NCI-H748 treated with DMSO at 0.1 percent for 48 hours (cell line): ENCODE data around the gene SLC2A11.
A peak's percentile ranks its signal among the peaks of the same experiment; 100 is the strongest.
"Not testable (repeated sequence)": the region's sequence is repeated elsewhere in the genome, so short reads cannot be mapped to it uniquely, and the experiment has no call there.

ENCODE experiments used
- DNase-seq: peaks from one replicate; lab custom pipeline; 2025; lab: John Stamatoyannopoulos, UW

The SLC2A11 gene

DNA sequence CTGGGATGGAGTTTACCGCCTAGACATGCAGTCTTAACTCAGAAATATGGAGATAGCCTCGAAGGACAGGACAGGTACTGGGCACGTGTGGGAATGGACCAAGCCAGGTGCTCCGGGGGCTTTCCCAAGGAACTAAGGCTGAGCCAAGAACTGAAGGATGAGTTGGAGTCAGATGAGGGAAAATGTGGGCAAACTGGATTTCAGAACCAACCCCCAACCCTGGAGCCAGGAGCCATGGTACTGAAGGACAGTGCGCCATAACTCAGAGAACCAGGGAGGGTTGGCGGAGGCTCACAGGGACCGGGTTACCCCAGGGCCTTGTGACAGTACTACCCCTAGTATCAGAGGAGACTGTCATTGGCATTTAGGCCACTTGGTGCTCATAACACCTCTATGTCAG, 34.1 kb downstream of the SLC2A11 start:
- DNase-seq, result no peak

DNA sequence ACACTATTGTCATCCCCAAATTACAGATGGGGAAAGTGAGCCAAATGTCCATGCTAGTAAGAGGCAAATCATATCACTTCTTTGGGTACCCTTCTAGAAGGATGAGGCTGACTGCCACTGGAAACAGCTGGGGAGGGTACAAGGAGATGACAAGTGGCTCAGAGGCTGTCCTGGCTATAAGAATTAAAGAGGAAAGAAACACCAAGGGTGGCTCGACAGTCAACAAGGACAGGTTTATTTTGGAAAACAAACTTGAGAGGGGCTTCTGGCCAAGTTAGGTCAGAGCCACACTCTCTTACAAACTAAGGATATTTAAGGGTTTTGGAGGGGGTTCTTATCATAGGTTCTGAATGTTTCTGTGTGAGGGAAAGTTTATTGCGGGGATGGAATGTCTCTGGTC, 34.5 kb downstream of the SLC2A11 start:
- DNase-seq, result no peak

GRCh38 chr22:23892706-23893105, 35.0 kb downstream of the SLC2A11 start:
- no peak for DNase-seq

DNA sequence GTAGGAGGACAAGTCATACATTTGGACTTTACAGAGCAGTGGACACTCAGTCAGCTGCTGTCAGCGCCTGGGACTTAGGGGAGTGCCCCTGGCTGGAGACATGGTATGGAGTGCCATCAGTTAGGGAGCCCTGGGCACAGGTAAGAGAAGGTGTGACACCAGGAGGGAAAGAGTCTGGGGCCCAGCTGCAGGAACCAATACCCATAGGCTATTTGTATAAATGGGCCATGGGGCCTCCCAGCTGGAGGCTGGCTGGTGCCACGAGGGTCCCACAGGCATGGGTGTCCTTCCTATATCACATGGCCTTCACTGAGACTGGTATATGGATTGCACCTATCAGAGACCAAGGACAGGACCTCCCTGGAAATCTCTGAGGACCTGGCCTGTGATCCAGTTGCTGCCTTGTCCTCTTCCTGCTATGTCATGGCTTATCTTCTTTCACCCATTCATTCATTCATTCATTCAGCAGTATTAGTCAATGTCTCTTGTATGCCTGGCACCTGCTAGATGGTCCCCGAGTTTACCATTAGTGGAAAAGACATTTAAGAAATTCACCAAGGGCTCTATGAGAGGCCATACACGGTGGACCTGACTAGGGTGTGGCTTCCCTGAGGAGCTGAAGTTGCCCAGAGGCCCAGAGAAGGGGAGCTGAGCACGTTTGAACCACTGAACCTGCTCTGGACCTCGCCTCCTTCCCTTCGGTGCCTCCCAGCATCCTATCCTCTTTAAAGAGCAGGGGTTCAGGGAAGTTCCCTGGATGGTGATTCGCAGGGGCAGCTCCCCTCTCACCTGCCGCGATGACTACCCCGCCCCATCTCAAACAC, 35.7 kb downstream of the SLC2A11 start:
- no peak for DNase-seq

DNA sequence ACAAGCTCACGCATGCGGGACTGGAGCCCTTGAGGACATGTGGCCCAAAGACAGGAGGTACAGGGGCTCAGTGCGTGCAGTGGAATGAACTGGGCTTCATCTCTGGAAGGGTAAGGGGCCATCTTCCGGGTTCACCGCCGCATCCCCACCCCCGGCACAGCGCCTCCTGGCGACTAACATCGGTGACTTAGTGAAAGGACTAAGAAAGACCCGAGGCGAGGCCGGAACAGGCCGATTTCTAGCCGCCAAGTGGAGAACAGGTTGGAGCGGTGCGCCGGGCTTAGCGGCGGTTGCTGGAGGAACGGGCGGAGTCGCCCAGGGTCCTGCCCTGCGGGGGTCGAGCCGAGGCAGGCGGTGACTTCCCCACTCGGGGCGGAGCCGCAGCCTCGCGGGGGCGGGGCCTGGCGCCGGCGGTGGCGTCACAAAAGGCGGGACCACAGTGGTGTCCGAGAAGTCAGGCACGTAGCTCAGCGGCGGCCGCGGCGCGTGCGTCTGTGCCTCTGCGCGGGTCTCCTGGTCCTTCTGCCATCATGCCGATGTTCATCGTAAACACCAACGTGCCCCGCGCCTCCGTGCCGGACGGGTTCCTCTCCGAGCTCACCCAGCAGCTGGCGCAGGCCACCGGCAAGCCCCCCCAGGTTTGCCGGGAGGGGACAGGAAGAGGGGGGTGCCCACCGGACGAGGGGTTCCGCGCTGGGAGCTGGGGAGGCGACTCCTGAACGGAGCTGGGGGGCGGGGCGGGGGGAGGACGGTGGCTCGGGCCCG, 36.5 kb downstream of the SLC2A11 start, which contains the start of gene MIF:
MIF (plus strand) TSS at position 439 of the 765 bp plus-strand sequence; CDS start at position 531, 92 bp downstream.
- DNase-seq, result peak; percentile 77

DNA sequence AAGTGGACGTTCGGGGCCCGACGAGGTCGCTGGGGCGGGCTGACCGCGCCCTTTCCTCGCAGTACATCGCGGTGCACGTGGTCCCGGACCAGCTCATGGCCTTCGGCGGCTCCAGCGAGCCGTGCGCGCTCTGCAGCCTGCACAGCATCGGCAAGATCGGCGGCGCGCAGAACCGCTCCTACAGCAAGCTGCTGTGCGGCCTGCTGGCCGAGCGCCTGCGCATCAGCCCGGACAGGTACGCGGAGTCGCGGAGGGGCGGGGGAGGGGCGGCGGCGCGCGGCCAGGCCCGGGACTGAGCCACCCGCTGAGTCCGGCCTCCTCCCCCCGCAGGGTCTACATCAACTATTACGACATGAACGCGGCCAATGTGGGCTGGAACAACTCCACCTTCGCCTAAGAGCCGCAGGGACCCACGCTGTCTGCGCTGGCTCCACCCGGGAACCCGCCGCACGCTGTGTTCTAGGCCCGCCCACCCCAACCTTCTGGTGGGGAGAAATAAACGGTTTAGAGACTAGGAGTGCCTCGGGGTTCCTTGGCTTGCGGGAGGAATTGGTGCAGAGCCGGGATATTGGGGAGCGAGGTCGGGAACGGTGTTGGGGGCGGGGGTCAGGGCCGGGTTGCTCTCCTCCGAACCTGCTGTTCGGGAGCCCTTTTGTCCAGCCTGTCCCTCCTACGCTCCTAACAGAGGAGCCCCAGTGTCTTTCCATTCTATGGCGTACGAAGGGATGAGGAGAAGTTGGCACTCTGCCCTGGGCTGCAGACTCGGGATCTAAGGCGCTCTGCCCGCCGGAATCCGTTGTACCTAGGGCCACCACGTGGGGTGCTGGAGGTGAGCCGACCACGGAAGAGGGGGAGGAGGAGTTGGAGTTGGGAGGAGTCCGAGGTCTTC, 37.3 kb downstream of the SLC2A11 start:
- DNase-seq, result peak; percentile 9

DNA sequence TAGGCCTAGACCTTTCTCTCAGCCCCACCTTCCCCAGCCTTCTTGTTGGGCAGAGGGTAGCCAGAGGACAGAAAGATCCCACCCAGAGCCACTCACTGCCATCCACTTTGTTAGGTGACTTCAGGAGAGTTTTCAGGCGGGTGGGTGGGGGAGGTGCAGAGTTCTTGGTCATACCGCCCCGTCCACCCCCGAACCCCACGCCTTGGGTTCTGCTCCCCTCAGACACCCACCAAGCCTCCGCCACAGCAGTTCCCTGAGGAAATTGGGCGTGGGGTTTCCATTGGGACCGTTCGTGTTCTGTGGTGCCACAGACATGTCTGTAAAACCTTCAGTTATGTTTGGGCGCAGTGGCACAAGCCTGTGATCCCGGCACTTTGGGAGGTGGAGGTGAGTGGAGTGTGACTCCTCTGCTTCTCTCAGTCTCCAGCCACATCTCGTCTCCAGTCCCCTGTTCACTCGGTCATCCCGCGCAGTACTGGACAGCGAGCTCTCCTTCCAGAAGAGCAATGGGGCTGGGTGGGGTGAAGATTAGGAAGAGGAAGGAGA, 38.0 kb downstream of the SLC2A11 start:
- DNase-seq, result no peak

- no peak for DNase-seq
Measured at GRCh38 chr22:23896166-23896522, 38.5 kb downstream of the SLC2A11 start.

DNA sequence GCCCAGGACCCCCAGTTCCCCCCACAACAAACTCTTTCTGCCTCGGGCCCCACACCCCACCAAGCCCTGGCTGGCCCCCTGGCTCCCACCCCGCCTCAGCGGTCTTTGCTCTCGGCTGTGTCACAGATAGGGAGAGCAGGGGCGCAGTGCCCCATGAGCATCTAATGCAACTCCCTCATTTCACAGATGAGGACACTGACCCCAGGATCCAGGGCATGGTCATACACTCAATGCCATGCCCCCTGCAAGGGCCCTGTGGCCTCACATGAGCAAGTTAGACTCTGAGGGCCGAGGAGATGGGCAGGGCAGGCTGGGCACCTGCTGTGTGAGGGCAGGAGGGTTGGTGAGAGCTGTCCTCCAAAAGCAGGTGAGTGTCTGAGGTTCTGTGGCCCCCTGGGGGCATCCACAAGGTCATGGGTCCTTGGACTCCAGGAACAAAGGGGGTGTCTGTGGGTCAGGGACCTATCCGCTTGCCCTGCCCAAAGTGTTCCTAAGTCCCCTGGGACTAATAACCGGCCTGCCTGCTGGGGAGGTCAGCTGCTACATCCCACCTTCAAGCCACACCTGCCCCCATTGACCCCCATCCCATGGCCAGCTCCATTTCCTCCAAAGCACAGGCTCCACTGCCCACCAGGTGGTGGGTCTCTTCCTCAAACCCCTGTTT, 39.0 kb downstream of the SLC2A11 start:
- no peak for DNase-seq

GRCh38 chr22:23897320-23897719, 39.6 kb downstream of the SLC2A11 start:
- no peak for DNase-seq

- DNase-seq, result no peak
Measured at GRCh38 chr22:23898006-23898974, 40.6 kb downstream of the SLC2A11 start.

- DNase-seq, result no peak
Measured at GRCh38 chr22:23899042-23899745, 41.5 kb downstream of the SLC2A11 start.

DNA sequence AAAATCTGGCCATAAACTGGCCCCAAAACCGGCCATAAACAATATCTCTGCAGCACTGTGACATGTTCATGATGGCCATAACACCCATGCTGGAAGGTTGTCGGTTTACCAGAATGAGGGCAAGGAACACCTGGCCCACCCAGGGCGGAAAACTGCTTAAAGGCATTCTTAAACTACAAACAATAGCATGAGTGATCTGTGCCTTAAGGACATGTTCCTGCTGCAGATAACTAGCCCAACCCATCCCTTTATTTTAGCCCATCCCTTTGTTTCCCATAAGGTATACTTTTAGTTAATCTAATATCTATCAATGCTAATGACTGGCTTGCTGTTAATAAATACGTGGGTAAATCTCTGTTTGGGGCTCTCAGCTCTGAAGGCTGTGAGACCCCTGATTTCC, 42.6 kb downstream of the SLC2A11 start:
- DNase-seq, result not testable (repeated sequence)

DNA sequence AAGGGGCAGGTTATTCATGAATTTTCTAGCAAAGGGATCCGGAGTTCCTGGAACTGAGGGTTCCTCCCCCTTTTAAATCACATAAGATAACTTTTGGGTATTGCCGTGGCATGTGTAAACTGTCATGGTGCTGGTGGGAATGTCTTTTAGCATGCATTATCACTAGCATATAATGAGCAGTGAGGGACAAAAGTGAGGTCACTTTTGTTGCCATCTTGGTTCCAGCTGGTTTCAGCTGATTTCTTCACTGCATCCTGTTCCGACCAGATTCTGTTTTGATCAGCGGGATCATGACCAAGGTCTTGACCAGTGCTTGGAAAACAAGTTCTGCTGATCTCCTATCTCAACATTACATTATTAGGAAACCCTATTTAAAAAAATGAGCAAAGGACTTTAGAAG, 43.9 kb downstream of the SLC2A11 start:
- no peak for DNase-seq

GRCh38 chr22:23903328-23903971, 45.8 kb downstream of the SLC2A11 start:
- DNase-seq, result no peak

GRCh38 chr22:23904573-23905254, 47.0 kb downstream of the SLC2A11 start:
- DNase-seq, result no peak

DNA sequence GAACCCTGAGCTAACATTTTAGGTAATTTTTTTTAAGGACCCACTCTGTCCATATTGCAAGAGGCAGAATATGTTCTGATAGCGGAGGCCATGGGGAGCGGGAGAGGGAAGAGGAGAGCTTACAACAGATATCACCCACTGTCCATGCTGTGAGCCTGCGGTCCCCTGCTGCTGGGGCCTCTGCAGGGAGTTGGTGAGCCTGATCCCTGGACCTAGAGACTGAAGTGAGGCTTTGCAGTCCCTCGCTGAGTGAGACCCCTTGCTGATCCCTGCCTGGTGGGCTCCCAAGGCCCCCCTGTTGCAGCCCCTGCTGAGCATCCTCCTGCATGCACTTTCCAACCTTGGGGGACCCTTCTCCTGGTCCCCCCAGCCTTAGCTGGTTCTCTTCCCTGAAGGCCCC, 49.0 kb downstream of the SLC2A11 start:
- DNase-seq, result no peak

DNA sequence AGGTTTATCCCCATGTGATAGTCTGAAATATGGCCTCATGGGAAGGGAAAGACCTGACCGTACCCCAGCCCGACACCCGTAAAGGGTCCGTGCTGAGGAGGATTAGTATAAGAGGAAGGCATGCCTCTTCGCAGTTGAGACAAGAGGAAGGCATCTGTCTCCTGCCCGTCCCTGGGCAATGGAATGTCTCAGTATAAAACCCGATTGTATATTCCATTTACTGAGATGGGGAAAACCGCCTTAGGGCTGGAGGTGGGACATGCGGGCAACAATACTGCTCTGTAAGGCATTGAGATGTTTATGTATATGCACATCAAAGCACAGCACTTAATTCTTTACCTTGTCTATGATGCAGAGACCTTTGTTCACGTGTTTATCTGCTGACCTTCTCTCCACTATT, 49.7 kb downstream of the SLC2A11 start:
- DNase-seq, result not testable (repeated sequence)
